HG03196 (cell line): ENCODE measurements around the gene SEPTIN1.
"Not testable (repeated sequence)": the region's sequence is repeated elsewhere in the genome, so short reads cannot be mapped to it uniquely, and the experiment has no call there.

Experiments used
- ATAC-seq: cut with Tn5 transposase; IDR thresholded peaks from one replicate; pipeline ENCODE4 v1.9.1; 2021; ENCODE audit not compliant: unreplicated experiment

Gene SEPTIN1

GRCh38 chr16:30406795-30407101 is 24.4 kb upstream of the SEPTIN1 start:
- ATAC-seq: peak; percentile 19

GRCh38 chr16:30401768-30402425 is 19.5 kb upstream of the SEPTIN1 start:
- no peak for ATAC-seq

GRCh38 chr16:30399435-30400186 is 17.2 kb upstream of the SEPTIN1 start:
- no peak for ATAC-seq

- no peak for ATAC-seq
Measured at GRCh38 chr16:30398661-30399434, 16.5 kb upstream of the SEPTIN1 start.

GRCh38 chr16:30397776-30398660 is 15.7 kb upstream of the SEPTIN1 start:
- no peak for ATAC-seq

GRCh38 chr16:30397056-30397455 is 14.7 kb upstream of the SEPTIN1 start:
- ATAC-seq: no peak

GRCh38 chr16:30396627-30397026 is 14.3 kb upstream of the SEPTIN1 start:
- not testable (repeated sequence) for ATAC-seq

GRCh38 chr16:30395992-30396585 is 13.7 kb upstream of the SEPTIN1 start:
- ATAC-seq: peak; percentile 11

GRCh38 chr16:30395155-30395991 is 13.0 kb upstream of the SEPTIN1 start, which contains the start of gene ZNF48:
Gene ZNF48 (plus strand): TSS chr16:30395420. CDS start chr16:30395795, 375 bp downstream.
- ATAC-seq: peak; percentile 55

GRCh38 chr16:30394592-30395154 is 12.3 kb upstream of the SEPTIN1 start:
- no peak for ATAC-seq

GRCh38 chr16:30383521-30383920 is 1.2 kb upstream of the SEPTIN1 start:
- ATAC-seq: no peak

GRCh38 chr16:30381291-30382041 is 895 bp downstream of the SEPTIN1 start:
- no peak for ATAC-seq

- no peak for ATAC-seq
Measured at GRCh38 chr16:30380803-30381208, 1.6 kb downstream of the SEPTIN1 start.

GRCh38 chr16:30380072-30380802 is 2.1 kb downstream of the SEPTIN1 start:
- ATAC-seq: no peak

- peak; percentile 1 for ATAC-seq
Measured at GRCh38 chr16:30379158-30379783, 3.1 kb downstream of the SEPTIN1 start.

GRCh38 chr16:30378236-30379157 is 3.9 kb downstream of the SEPTIN1 start:
- peak; percentile 86 for ATAC-seq
